Ascending aorta (tissue), 2 donors: ENCODE data around the gene NEK6. TPM values are rescaled to one million over a fixed set of nuclear protein-coding genes. Genes with fewer than 3 reads are reported as not detected.

Experiments
- DNase-seq, 2 donors: peaks; one replicate each; pipeline ENCODE4 v3.0.0-alpha.2; 2019; ENCODE audit warnings: low spot score in 2 of 2
- H3K27ac ChIP-seq, 2 donors: fragments of 200-600 bp; sonication (generic); one replicate each; pipeline ENCODE4 v1.5.1; 2016 to 2017; ENCODE audit warnings: mild to moderate bottlenecking in 1 of 2
- H3K27me3 ChIP-seq: fragments of 200-600 bp; sonication (generic); one replicate; pipeline ENCODE4 v1.5.1; 2017
- H3K36me3 ChIP-seq, 2 donors: fragments of 200-600 bp; sonication (generic); one replicate each; pipeline ENCODE4 v1.5.1; 2016
- H3K4me1 ChIP-seq, 2 donors: fragments of 200-600 bp; sonication (generic); one replicate each; pipeline ENCODE4 v1.5.1; 2016 to 2017; ENCODE audit warnings: mild to moderate bottlenecking in 1 of 2
- H3K4me3 ChIP-seq, 2 donors: fragments of 200-600 bp; sonication (generic); one replicate each; pipeline ENCODE4 v1.5.1; 2016 to 2017; ENCODE audit warnings: mild to moderate bottlenecking in 1 of 2
- H3K9me3 ChIP-seq, 2 donors: fragments of 200-600 bp; sonication (generic); one replicate each; pipeline ENCODE4 v1.5.1; 2016
- CTCF ChIP-seq, 3 experiments: fragments of 200-600 bp in 2 of 3; fragments of 450-650 bp in 1 of 3; sonication (generic) in 2 of 3; IDR thresholded peaks; one replicate each; pipeline ENCODE4 v1.5.1; 2016 to 2019; ENCODE audit warnings: antibody characterized with exemption in 3 of 3, mild to moderate bottlenecking in 1 of 3, moderate library complexity in 1 of 3
- intact Hi-C: fragments of 100-400 bp; cut with DNase I; formaldehyde crosslinking; loops from one replicate; pipeline ENCODE4 v1.15.1; 2023
- total RNA-seq: library from RNA; depleted of rRNA; stranded (reverse); fragments of >200 nt; gene quantifications from one replicate; pipeline ENCODE4 v1.1.0, GENCODE V29; 2016

NEK6 gene
- total RNA-seq, 1 donor from 2014 or later: 6.7 TPM

GRCh38 chr9:124355039-124355940 is 97.5 kb downstream of the NEK6 start:
- no peaks in the 10 kb centered on the region for H3K27me3 ChIP-seq
- peaks cover 54 to 66% of the 10 kb centered on the region in 2 donors for H3K36me3 ChIP-seq
- no peaks in the 10 kb centered on the region for H3K4me1 ChIP-seq
- H3K4me3 ChIP-seq: no peak overlapping the region
- no peak for TF ChIP-seq CTCF (IDR thresholded peaks at IDR 0.05)
- no peak overlapping the region for H3K27ac ChIP-seq
- intact Hi-C loops: no loop called here
- peak in 1 of 2 donors; percentile 56 for DNase-seq
- H3K9me3 ChIP-seq: no peaks in the 10 kb centered on the region

- H3K9me3 ChIP-seq: no peaks in the 10 kb centered on the region
- H3K36me3 ChIP-seq: peaks cover 45 to 57% of the 10 kb centered on the region in 2 donors
- peak in 1 of 2 donors; percentile 48 for DNase-seq
- no peak for TF ChIP-seq CTCF (IDR thresholded peaks at IDR 0.05)
- H3K27ac ChIP-seq: no peak overlapping the region
- no peaks in the 10 kb centered on the region for H3K4me1 ChIP-seq
- intact Hi-C loops: no loop called here
- H3K4me3 ChIP-seq: no peak overlapping the region
- H3K27me3 ChIP-seq: no peaks in the 10 kb centered on the region
These were observed 98.4 kb downstream of the NEK6 start for GRCh38 chr9:124355941-124356744.

DNA sequence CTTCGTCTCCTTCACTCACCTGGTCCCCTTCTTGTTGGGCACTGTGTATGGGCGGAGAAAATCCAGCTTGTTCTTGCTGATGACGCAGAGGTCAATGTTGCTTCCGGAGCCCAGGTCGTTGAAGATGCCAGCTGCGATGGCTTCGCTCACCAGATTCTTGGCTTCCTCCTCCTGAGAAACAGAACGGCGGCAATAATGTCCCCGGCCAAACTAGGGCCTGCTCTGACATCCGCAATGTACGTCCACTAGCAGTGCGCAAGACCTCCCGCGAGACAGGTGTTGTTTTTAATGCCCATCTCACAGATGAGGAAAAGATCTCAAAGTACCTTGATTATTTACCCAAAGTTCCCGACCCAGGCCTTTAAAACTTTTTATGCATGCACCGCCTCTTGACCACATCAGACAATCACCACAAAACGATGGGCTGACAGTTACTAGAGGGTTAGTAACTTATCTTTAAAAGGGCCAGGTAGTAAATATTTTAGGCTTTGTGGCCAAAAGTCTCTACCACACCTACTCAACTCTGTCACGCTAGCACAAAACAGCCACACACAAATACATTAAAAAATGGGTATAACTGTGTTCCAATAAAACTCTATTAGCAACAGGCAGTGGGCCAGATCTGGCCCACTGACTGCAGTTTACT is 99.1 kb downstream of the NEK6 start:
- Histone ChIP-seq H3K36me3 (peaks cover 41 to 50% of the 10 kb centered on the region in 2 donors), H3K27me3 (no peaks in the 10 kb centered on the region), H3K9me3 (no peaks in the 10 kb centered on the region), H3K4me1 (no peaks in the 10 kb centered on the region), H3K27ac (no peak overlapping the region), H3K4me3 (no peak overlapping the region)
- TF ChIP-seq CTCF (IDR thresholded peaks at IDR 0.05): no peak
- intact Hi-C loops: no loop called here
- no peak for DNase-seq

GRCh38 chr9:124357721-124358361 is 100.1 kb downstream of the NEK6 start:
- Histone ChIP-seq H3K4me3 (no peak overlapping the region), H3K36me3 (peaks cover 31 to 40% of the 10 kb centered on the region in 2 donors), H3K9me3 (no peaks in the 10 kb centered on the region), H3K27me3 (no peaks in the 10 kb centered on the region), H3K4me1 (no peaks in the 10 kb centered on the region), H3K27ac (no peak overlapping the region)
- intact Hi-C loops: no loop called here
- TF ChIP-seq CTCF (IDR thresholded peaks at IDR 0.05): no peak
- no peak for DNase-seq

- Histone ChIP-seq H3K4me1 (no peaks in the 10 kb centered on the region), H3K27ac (no peak overlapping the region), H3K9me3 (no peaks in the 10 kb centered on the region), H3K36me3 (peaks cover 25 to 32% of the 10 kb centered on the region in 2 donors), H3K4me3 (no peak overlapping the region), H3K27me3 (no peaks in the 10 kb centered on the region)
- no peak for TF ChIP-seq CTCF (IDR thresholded peaks at IDR 0.05)
- no peak for DNase-seq
- intact Hi-C loops: no loop called here
These were observed 100.9 kb downstream of the NEK6 start for GRCh38 chr9:124358631-124359030.
